Stimulated activated CD8-positive, alpha-beta memory T cell treated with anti-CD3 and anti-CD28 coated beads, Interleukin-4, amount 100 ng/mL, for 24 hours (primary cell): Measurements from ENCODE around the gene SERPINA7.
"Not testable (repeated sequence)": the region's sequence is repeated elsewhere in the genome, so short reads cannot be mapped to it uniquely, and the experiment has no call there.

ENCODE experiments used
- DNase-seq: peaks from one replicate; pipeline ENCODE4 v3.0.0-alpha.2; 2020; ENCODE audit warnings: low read depth

SERPINA7 gene, protein sequence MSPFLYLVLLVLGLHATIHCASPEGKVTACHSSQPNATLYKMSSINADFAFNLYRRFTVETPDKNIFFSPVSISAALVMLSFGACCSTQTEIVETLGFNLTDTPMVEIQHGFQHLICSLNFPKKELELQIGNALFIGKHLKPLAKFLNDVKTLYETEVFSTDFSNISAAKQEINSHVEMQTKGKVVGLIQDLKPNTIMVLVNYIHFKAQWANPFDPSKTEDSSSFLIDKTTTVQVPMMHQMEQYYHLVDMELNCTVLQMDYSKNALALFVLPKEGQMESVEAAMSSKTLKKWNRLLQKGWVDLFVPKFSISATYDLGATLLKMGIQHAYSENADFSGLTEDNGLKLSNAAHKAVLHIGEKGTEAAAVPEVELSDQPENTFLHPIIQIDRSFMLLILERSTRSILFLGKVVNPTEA

DNA sequence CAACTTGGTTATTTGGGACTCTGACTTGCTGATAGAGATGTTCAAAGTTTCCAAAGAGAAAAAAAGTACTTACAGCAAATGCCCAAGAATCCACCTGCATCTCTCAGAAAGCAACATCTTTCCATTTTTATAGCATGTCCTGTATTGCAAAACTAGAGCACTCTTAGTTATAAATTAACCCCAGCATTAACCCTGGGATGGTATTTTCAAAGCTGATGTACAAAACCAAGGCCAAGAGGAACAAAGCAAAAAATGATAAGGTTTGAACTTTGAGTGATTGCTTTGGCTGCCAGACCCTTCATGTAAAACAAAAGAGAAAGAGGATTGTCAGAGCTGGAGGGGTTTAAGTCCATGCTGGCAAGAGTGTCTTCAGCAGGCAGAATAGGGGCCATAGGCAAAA lies at the start of gene SERPINA7:
TSS of gene SERPINA7 (minus strand) at position 103 of the 400 bp plus-strand sequence. CDS start 1,669 bp downstream, outside the sequence.
- no peak for DNase-seq

DNA sequence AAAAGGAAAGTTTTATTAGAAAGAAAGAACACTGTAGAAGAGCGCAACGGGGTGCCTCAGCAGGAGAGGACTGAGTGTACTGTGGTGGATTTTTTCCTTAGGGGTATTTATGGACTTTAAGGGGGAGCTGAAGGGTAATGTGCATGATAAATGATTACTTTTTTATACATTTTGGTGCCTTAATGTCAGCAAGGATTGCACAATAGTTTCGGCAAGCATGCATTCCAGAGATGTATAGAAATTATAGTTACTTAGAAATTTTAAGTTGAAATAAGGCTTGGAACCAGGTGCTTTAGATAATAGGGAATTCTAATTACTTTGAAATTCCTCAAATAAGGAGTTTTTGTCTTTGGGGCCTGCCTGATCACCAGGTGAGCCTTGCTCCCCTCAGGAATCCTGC lies 30.5 kb upstream of the SERPINA7 start:
- DNase-seq, result no peak

DNA sequence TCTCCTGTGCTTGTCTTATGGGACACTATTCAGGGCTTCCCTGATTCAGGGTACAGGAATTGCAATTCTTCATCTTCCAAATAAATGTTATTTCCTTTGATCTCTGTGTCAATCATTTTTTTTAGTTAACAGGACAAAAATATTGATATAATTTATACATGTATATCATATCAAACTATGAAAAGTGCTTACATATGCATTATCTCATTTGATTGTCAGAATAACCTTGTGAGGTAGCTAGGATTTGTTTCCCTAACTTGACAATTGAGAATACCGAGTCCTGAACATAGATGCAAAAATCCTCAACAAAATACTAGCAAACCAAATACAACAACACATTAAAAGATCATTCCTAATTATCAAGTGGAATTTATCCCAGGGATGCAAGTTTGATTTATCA lies 11.5 kb upstream of the SERPINA7 start:
- DNase-seq, result no peak

DNA sequence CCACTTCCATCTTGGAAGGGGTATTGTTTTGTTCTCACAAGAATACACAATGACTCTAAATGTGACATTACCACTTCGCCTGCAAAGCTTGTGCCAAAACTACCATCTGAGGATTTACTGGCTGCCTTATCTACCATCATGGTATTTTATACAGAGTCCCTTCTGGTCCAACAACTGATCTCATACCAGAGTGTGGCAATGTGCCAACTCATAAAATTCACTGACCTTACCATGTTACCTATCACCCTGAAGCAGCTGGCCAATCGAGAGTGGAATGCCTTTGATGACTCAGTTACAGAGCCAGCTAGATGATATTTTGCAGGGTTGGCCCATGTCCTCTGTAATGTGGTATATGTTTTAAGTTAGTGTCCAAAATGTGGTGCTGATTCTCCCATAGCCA lies 3.8 kb upstream of the SERPINA7 start:
- DNase-seq, result no peak

DNA sequence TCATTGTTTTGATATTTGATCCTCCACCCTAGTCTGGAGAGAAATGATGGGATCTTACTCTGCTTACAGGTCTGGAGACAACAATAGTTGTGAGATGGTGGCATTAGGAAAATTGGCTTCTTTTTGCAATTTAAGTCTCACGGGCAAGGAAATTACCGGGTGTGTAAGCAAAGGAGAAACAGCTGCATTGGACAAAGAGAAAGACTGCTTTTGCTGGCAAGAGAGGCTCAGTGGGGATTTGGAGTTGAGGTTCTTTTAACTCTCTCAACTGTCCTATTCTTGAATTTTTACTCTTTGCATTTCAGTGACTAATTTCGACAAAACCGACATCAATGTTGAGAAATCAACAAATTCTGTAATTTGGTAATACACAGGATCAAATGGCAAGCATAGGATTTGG lies 2.3 kb upstream of the SERPINA7 start:
- no peak for DNase-seq

DNA sequence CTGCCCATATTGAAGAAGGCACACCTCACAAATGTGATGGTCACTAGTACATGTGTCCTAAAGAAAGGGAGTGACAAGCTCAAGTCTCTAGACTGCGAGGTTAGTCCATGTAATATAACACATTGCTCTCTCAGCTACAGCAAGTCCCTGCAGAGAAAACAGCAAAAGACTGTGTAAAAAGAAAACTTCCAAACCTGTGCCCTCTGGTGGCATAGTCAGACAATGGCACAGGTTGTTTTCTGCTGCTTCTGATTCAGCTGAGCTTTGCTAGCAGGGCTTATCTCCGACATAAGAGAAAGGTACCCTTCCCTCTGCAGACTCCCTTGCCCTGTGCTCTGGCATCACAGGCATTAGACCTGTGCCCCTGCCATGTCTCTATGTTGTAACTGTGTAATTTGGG lies 1.4 kb upstream of the SERPINA7 start:
- DNase-seq, result no peak

DNA sequence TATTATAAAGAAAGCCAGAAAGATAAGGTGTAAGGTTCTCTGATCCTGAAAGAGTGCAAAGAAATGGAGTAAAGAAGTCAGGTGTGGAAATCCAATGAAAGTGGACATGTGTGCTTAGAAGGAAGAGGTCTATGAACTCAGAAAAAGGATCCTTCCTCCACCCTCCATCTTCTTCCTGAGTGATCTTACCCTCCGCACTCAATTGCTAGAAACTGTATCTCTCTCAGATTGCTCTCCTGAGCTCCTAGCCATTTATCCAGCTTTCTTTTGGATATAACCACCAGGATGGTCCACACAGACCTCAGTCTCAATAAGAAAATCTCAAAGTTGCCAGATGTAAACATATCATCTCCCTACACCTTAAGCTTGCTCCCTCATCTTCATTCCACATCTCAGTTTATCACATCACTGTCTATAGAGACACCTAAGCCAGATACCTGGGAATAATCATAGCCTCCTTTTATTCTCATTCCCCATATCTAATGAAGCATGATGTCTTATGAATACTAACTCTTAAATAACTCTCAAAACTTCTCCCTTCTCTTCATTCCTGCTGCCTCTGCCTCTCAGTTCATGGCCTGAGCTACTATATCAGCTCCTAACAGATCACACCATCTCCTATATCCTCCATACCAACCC lies 573 bp downstream of the SERPINA7 start:
- DNase-seq, result no peak

DNA sequence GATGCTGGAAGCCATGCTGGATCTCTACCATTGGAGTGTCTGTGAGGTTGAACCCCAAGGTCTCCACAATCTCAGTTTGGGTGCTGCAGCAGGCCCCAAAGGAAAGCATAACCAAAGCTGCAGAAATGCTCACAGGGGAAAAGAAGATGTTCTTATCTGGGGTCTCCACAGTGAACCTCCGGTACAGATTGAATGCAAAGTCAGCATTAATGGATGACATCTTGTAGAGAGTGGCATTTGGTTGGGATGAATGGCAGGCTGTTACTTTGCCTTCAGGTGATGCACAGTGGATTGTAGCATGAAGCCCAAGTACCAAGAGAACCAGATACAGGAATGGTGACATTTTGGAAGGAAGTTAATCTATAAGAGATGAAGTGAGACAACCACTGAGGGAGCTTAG lies 1.8 kb downstream of the SERPINA7 start:
- DNase-seq, result no peak

DNA sequence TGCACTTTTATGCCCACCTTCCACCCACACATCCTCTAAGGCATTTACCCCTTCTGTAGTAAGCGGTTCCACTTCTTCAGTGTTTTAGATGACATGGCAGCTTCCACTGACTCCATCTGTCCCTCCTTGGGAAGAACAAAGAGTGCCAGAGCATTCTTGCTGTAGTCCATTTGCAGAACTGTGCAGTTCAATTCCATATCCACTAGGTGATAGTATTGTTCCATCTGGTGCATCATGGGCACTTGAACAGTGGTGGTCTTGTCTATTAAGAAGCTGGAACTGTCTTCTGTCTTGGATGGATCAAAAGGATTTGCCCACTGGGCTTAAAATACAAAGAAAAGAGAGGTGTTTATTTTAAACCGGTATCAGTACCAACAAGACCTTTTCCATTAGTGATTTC lies 3.5 kb downstream of the SERPINA7 start:
- DNase-seq, result no peak

DNA sequence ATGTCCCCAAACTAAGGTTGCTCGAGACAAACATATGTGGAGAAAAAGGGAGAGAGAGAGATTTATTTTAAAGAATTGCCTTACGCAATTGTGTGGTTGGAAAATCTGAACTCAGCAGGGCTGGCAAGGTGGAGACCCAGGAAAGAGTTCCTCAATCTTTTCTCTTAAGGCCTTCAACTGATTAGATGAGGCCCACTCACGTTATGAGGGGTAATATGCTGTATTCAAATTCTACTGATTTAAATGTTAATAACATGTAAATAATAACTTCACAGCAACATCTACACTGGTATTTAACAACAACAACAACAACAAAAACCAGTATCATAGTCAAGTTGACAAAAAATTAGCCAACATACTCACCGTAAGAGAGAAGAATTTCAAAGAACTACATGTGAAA lies 14.6 kb downstream of the SERPINA7 start:
- no peak for DNase-seq

DNA sequence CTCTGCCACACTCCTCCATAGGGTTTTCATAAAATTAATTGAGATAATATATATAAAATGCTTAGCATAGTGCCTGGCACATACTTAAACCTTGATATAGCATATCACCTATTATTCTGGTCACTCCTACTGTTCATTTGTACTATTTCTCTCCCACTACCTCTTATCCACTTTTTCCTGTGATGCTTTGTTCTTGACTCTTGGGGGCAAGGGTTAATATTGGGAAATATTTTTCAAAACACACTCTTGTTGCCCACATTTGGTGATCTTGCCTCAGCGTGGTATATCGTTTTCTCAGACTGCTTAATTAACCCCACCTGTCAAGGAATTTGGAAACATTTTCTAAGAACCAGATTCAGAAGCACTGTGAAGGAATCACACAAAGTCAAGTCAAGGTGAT lies 16.3 kb downstream of the SERPINA7 start:
- DNase-seq, result no peak

DNA sequence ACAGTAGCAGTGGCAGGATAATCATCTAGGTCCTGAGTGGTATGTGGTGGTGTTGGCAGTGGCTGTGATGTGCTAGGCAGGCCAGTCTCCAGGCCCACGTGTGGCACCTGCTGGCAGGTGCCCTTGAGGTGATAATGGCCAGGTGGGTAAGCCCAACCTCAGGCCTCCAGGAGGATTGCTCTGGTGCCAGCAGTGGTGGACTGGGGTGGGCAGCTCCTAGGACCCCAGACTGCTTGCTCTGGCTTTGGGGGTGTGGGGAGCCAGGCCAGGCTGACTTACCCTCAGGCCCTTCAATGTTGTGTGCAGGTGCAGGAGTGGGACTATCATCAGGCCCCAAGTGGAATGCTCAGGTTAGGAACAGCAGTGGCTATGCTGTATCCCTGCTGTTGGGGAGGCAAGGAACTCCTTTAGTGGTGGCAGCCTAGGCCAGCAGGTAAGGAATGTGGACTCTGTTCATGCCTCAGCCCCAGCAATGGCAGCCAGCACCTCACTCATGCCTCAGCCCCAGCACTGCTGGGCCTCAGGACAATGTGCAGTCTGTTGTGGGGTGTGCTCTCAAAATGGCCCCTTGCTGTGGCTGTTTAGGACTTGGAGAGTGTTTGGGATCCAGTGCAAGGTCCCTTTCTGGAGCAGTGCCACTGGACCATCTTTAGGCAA lies 24.3 kb downstream of the SERPINA7 start:
- no peak for DNase-seq

DNA sequence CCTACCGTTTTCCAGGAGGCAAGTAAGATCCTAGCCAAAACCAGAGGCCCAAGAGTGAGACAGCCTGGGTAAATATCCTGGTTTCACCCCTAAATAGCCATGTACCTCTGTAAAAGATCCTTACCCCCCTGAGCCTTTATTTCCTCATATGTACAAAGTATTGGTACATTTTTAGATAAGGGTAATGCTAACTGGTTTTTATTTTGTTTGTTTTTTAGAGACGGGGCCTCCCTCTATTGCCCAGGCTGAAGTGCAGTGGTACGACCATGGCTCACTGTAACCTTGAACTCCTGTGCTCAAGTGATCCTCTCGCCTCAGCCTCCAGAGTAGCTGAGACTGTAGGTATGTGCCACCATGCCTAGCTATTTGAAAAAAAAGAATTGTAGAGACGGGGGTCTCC lies 29.4 kb downstream of the SERPINA7 start:
- no peak for DNase-seq

DNA sequence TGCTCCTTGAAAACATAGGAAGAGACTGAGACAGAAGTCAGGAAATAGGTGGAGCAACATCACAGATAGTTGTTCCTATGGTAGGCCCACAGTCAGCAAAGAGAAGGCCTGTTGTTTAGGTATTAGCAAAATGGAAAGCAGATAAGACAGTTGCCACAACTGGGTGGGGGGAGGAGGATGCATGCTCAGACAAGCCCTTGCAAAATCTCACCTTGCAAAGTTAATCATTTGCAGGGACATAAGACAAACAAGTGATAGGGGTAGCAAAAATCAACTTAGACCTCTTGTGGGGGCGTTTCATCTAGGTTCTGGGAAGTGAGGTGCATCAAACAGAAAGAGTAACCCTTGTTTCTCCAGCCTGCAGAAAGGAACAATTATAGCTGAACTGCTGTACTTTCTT lies 30.7 kb downstream of the SERPINA7 start:
- DNase-seq, result no peak

DNA sequence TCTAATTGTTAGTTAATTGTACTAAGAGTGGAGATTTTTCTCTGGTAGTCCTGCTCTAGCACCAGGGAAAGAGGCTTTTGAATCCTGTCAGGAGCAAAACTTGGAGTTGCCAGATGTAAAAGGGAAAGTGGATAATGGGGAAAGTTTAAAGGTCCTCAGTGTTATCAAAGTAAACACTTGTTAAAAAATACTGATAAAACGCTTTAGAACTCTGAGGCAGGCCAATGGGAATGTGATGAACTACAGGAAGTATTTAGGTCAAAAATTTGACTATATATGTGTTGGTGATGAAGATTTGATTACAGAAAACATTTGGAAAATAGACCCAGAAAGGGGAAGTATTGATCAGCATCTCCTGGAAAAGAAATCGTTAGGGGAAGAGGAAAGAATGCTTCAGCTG lies 32.8 kb downstream of the SERPINA7 start:
- DNase-seq, result no peak

DNA sequence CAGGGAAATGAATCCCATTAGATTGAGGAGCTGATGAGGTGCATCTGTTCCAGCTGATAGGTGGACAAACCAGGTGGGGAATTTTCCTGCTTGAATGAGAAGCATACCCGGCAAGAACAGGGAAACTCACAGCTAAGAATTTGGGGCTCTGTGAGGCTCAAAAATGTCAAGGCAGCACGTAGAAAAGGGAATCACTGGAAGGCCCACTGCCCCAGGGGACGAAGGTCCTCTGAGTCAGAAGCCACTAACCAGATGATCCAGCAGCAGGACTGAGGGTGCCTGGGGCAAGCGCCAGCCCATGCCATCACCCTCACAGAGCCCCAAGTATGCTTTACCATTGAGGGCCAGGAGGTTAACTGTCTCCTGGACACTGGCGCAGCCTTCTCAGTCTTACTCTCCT lies 37.9 kb downstream of the SERPINA7 start:
- not testable (repeated sequence) for DNase-seq

DNA sequence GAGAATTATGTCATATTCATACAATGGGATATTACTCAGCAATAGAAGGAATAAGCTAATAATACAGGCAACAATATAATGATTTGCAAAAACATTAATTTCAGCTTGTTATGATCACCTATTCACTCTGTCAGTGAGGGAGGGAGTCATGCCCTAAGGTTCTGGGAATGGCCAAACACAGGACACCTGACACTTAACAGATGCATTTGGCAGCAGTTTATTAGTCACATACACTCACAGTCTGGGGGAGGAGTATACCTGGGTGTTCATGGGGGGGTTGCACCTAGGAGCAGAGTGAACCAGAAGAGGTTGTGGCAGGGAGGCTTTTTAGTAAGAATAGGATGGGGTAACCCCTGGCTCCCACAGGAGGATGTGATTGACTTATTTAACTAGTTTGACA lies 38.3 kb downstream of the SERPINA7 start:
- no peak for DNase-seq

DNA sequence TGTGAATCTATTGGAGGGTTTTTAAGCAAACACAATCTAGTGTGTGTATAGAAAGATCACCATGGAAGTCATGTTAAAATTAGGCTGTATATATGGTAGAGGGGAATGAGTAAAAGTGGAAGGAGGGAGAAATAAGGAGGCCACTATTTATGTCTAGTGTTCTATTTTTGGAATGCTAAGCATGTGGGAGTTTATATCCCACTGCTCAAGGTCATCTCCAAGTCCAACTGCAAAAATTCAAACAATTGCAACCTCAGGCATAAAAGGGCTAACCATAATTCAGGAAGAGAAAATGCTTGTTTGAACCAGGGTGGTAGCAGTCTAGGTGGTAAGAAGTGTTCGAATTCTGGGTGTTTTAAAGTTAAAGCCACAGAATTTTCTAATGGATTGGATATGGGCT lies 39.2 kb downstream of the SERPINA7 start:
- DNase-seq, result no peak

DNA sequence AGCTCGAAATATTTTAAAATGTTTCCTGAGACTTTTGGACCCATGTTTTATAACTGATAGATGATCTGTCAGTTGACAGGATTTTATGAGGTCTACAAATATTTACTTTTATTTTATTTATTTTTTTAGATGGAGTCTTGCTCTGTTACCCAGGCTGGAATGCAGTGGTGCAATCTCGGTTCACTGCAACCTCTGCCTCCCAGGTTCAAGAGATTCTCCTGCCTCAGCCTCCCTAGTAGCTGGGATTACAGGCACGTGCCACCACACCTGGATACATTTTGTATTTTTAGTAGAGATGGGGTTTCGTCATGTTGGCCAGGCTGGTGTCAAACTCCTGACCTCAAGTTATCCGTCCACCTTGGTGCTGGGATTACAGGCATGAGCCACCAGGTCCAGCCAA lies 50.0 kb downstream of the SERPINA7 start:
- not testable (repeated sequence) for DNase-seq
